Measurements from ENCODE around the gene TCF7. TPM values are rescaled to one million over a fixed set of nuclear protein-coding genes. Genes with fewer than 3 reads are reported as not detected.
A peak's percentile ranks its signal among the peaks of the same experiment; 100 is the strongest.

The TCF7 gene
- total and polyA plus RNA-seq, 2 of the 13 experiments (the other 11 are each of a cell fraction or from before 2014, with no cell fraction given), result 6.3 to 6.8 TPM

GRCh38 chr5:134088994-134089560 is 25.4 kb upstream of the TCF7 start (continued):
- TF ChIP-seq, protein P1, sequence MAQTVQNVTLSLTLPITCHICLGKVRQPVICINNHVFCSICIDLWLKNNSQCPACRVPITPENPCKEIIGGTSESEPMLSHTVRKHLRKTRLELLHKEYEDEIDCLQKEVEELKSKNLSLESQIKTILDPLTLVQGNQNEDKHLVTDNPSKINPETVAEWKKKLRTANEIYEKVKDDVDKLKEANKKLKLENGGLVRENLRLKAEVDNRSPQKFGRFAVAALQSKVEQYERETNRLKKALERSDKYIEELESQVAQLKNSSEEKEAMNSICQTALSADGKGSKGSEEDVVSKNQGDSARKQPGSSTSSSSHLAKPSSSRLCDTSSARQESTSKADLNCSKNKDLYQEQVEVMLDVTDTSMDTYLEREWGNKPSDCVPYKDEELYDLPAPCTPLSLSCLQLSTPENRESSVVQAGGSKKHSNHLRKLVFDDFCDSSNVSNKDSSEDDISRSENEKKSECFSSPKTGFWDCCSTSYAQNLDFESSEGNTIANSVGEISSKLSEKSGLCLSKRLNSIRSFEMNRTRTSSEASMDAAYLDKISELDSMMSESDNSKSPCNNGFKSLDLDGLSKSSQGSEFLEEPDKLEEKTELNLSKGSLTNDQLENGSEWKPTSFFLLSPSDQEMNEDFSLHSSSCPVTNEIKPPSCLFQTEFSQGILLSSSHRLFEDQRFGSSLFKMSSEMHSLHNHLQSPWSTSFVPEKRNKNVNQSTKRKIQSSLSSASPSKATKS (CRISPR knock-in tag; IDR thresholded peaks at IDR 0.05), result no peak
- TF ChIP-seq ONECUT2 (CRISPR knock-in tag; IDR thresholded peaks at IDR 0.05) (no peak), ZNF274 (CRISPR knock-in tag; IDR thresholded peaks at IDR 0.05) (0 out of 2 replicates have a peak, but pooled peaks have one; percentile 40), ISX (CRISPR knock-in tag; conservative IDR thresholded peaks at IDR 0.05) (no peak), FOXC1 (CRISPR knock-in tag; IDR thresholded peaks at IDR 0.05; ENCODE audit: borderline replicate concordance) (no peak), ZNF280B (CRISPR knock-in tag; IDR thresholded peaks at IDR 0.05; ENCODE audit: borderline replicate concordance) (no peak), ZNF598 (CRISPR knock-in tag; IDR thresholded peaks at IDR 0.05; ENCODE audit: borderline replicate concordance) (0 out of 2 replicates have a peak, but pooled peaks have one; percentile 21), ZBTB7A (CRISPR knock-in tag; IDR thresholded peaks at IDR 0.05) (0 out of 2 replicates have a peak, but pooled peaks have one; percentile 35), MAZ (IDR thresholded peaks at IDR 0.05; ENCODE audit: borderline replicate concordance, low read depth, low read length) (no peak), MAZ (CRISPR knock-in tag; IDR thresholded peaks at IDR 0.05; ENCODE audit: low read depth) (no peak), RFXANK (CRISPR knock-in tag; IDR thresholded peaks at IDR 0.05) (no peak), SMARCC2 (IDR thresholded peaks at IDR 0.05) (no peak), TMF1 (CRISPR knock-in tag; IDR thresholded peaks at IDR 0.05; ENCODE audit: low read depth) (no peak), ZNF326 (CRISPR knock-in tag; IDR thresholded peaks at IDR 0.05; ENCODE audit: borderline replicate concordance) (no peak), PRDM10 (CRISPR knock-in tag; IDR thresholded peaks at IDR 0.05; ENCODE audit: low read depth) (no peak), ZNF670 (CRISPR knock-in tag; IDR thresholded peaks at IDR 0.05; ENCODE audit: borderline replicate concordance) (no peak), THAP8 (CRISPR knock-in tag; IDR thresholded peaks at IDR 0.05; ENCODE audit: borderline replicate concordance) (no peak), CEBPZ (IDR thresholded peaks at IDR 0.05; ENCODE audit: low read length) (no peak)

All from HepG2 (cell line).